Kidney epithelial cell (primary cell): ENCODE measurements around the gene GTPBP1. TPM values are rescaled to one million over a fixed set of nuclear protein-coding genes. Genes with fewer than 3 reads are reported as not detected.

Source experiments
- DNase-seq: peaks from one replicate; pipeline ENCODE4 v3.0.0-alpha.2; 2010; ENCODE audit warnings: low read depth
- H3K27me3 ChIP-seq: 2 replicates; pipeline ENCODE4 v1.6.0; 2011; ENCODE audit warnings: low read length; ENCODE audit not compliant: control insufficient read depth, insufficient read depth
- H3K36me3 ChIP-seq: 2 replicates; pipeline ENCODE4 v1.5.1; 2011; ENCODE audit warnings: low read length; ENCODE audit not compliant: control insufficient read depth, insufficient read depth
- H3K4me3 ChIP-seq: 2 replicates; pipeline ENCODE4 v1.5.1; 2011; ENCODE audit warnings: low read depth, mild to moderate bottlenecking, control low read depth, low read length
- total RNA-seq: library from RNA; depleted of rRNA; stranded (reverse); fragments of >200 nt; gene quantifications from 2 replicates; pipeline ENCODE4 v1.2.3, GENCODE V29; 2015
- TF ChIP-seq, protein P1 (sequence below): IDR thresholded peaks from 2 replicates; pipeline ENCODE4 v1.5.1; 2011; ENCODE audit warnings: mild to moderate bottlenecking, moderate library complexity, low read length, control low read depth, inconsistent platforms; ENCODE audit not compliant: insufficient read depth, poor library complexity, severe bottlenecking

Gene GTPBP1
- total RNA-seq, 1 donor from 2014 or later: 33.0 TPM

DNA sequence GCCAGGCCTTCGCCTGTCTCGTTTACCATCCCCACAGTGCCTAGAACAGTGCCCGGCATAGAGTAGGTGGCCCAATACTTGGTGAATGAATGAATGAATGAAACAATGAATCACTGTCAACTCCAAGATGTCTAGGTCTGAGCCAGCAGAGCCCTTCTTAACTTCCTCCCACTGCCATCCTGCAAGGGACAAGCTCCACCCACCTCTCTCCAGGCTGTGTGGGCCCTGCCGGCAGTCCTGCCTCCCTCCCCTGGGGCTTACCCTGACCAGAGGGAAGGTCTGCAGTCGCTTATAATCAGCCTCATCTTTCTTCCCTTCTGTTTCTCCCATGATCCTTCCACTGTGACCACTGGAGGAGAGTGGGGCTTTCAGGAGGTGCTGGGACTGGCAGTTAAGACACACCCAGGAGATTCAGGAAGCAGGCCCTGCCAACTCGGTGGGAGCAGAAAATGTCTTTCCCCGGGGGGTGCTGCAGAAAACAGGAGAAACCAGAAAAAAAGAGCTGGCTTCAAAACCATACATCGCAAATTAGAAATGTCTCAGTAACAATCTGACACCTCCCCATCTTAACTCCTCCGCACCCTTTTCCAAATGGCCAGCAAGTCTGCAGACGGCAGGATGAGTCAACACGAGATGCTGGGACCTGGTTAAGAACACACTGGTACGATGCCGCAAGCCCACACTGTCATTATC, 76.8 kb downstream of the GTPBP1 start:
- Histone ChIP-seq H3K27me3 (no peaks in the 10 kb centered on the region), H3K36me3 (no peaks in the 10 kb centered on the region), H3K4me3 (no peak overlapping the region)
- TF ChIP-seq, protein P1, sequence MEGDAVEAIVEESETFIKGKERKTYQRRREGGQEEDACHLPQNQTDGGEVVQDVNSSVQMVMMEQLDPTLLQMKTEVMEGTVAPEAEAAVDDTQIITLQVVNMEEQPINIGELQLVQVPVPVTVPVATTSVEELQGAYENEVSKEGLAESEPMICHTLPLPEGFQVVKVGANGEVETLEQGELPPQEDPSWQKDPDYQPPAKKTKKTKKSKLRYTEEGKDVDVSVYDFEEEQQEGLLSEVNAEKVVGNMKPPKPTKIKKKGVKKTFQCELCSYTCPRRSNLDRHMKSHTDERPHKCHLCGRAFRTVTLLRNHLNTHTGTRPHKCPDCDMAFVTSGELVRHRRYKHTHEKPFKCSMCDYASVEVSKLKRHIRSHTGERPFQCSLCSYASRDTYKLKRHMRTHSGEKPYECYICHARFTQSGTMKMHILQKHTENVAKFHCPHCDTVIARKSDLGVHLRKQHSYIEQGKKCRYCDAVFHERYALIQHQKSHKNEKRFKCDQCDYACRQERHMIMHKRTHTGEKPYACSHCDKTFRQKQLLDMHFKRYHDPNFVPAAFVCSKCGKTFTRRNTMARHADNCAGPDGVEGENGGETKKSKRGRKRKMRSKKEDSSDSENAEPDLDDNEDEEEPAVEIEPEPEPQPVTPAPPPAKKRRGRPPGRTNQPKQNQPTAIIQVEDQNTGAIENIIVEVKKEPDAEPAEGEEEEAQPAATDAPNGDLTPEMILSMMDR: no peak
- no peak for DNase-seq

Other genes starting within 250 kb of the GTPBP1 start
- gene KDELR3, start 237.8 kb upstream of the GTPBP1 start, total RNA-seq: 17.0 and 18.5 TPM in 2 replicates
- 333 and 445 TPM in 2 replicates for gene DDX17, start 199.6 kb upstream of the GTPBP1 start, total RNA-seq
- gene DMC1, start 135.8 kb upstream of the GTPBP1 start, total RNA-seq: 0.75 and 1.5 TPM in 2 replicates
- gene FAM227A, start 49.6 kb upstream of the GTPBP1 start, total RNA-seq: 2.3 and 5.8 TPM in 2 replicates
- 23.7 and 25.0 TPM in 2 replicates for gene CBY1, start 49.3 kb upstream of the GTPBP1 start, total RNA-seq
- gene TOMM22, start 24.0 kb upstream of the GTPBP1 start, total RNA-seq: 56.4 and 76.7 TPM in 2 replicates
- 97.3 and 110 TPM in 2 replicates for gene JOSD1, start 5.0 kb upstream of the GTPBP1 start, total RNA-seq
- 84.5 and 105 TPM in 2 replicates for gene SUN2, start 50.1 kb downstream of the GTPBP1 start, total RNA-seq
- 30.3 and 46.9 TPM in 2 replicates for gene DNAL4, start 88.2 kb downstream of the GTPBP1 start, total RNA-seq
- gene NPTXR, start 138.1 kb downstream of the GTPBP1 start, total RNA-seq: 2.4 and 5.4 TPM in 2 replicates
- 54.5 and 60.3 TPM in 2 replicates for gene CBX6, start 166.3 kb downstream of the GTPBP1 start, total RNA-seq